ENCODE measurements around the gene SMIM29.
A peak's percentile ranks its signal among the peaks of the same experiment; 100 is the strongest.

The SMIM29 gene

DNA sequence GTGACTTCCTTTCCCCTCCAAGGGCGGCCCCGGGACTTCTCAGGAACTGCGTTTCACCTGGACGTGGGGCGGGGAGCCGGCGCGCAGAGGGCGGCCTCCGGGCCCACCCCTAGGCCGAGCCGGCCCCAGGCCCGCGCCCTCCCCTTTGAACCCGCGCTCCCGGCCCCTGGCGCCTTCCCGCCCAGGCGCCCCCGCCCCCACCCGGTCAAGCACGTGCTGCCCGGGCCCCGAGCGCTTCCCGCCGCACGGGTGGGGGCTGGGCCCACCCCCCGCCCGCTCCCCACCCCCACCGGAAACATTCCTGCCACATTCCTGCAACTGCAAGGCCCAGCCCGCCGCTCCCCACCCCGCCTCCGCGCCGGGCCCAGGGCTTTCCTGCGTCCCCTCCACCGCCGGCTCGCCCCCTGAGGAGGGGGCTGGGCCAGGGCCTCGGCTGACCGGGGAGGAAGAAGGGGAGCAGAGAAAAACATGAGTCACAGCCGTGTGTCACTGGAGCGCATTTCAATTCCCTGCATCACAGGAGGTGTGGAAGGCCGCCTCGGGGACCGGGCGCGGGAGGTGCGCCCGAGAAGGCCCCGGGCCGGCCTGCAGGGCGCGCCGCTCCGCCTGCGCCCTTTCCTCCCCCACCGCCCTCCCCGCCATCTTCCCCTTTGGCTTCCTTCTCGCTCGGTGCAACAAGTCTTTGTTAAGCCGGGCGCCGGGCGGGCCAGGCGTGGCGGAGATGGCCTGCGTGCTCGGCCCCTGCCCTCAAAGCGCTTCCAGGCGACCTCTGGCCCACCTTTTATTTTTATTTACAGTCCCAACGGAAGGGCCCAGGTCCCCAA lies 13.3 kb downstream of the SMIM29 start:
- peak; percentile 83 for DNase-seq
- peak overlapping the region; percentile 85 for H3K4me3 Mint-ChIP-seq
- peaks cover 5% of the 10 kb centered on the region for H3K36me3 Mint-ChIP-seq (ENCODE audit: low read depth)
- no peaks in the 10 kb centered on the region for H3K27me3 Mint-ChIP-seq (ENCODE audit: low read depth, poor library complexity)
- H3K4me1 Mint-ChIP-seq, result peaks cover 53% of the 10 kb centered on the region
- H3K9me3 Mint-ChIP-seq, result no peaks in the 10 kb centered on the region
- TF ChIP-seq, protein P1, sequence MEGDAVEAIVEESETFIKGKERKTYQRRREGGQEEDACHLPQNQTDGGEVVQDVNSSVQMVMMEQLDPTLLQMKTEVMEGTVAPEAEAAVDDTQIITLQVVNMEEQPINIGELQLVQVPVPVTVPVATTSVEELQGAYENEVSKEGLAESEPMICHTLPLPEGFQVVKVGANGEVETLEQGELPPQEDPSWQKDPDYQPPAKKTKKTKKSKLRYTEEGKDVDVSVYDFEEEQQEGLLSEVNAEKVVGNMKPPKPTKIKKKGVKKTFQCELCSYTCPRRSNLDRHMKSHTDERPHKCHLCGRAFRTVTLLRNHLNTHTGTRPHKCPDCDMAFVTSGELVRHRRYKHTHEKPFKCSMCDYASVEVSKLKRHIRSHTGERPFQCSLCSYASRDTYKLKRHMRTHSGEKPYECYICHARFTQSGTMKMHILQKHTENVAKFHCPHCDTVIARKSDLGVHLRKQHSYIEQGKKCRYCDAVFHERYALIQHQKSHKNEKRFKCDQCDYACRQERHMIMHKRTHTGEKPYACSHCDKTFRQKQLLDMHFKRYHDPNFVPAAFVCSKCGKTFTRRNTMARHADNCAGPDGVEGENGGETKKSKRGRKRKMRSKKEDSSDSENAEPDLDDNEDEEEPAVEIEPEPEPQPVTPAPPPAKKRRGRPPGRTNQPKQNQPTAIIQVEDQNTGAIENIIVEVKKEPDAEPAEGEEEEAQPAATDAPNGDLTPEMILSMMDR (IDR thresholded peaks at IDR 0.05), result no peak
- H3K27ac Mint-ChIP-seq, result peak overlapping the region; percentile 99

DNA sequence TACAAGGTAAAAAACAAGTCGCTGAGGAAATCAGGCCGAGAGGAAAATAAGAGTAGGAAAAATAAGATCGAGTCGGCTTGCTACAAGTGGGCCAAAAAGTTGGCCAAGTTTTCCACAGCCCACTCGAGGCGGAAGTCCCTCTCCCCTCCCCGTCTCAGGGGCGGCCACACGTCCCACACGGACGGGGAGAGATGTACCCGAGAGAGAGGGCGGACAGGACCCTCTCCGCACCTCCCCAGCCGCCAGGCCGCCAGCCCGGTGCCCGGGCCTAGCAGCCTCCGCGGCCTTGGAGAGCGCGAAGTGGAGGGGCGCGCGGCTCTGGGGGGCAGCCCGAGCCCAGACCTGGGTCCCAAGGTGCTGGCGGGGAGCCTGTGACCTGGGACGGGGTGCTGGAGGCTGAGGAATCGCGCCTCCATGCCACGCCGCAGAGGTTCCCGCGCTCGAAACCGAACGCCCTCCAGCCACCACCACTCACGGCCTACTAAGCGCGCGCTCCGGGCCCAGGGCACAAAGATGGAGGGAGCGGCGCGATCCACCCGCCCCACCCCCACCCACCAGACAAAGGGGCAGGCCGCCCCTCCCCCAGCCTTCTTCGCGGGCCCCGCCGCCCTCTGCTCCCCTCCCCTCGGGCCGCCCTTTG lies 14.0 kb downstream of the SMIM29 start:
- Mint-ChIP-seq H3K9me3 (no peaks in the 10 kb centered on the region), H3K36me3 (ENCODE audit: low read depth) (no peaks in the 10 kb centered on the region), H3K4me1 (peaks cover 52% of the 10 kb centered on the region), H3K27ac (peak overlapping the region; percentile 91), H3K4me3 (peak overlapping the region; percentile 51), H3K27me3 (ENCODE audit: low read depth, poor library complexity) (no peaks in the 10 kb centered on the region)
- no peak for DNase-seq
- TF ChIP-seq, protein P1 (IDR thresholded peaks at IDR 0.05), result no peak

DNA sequence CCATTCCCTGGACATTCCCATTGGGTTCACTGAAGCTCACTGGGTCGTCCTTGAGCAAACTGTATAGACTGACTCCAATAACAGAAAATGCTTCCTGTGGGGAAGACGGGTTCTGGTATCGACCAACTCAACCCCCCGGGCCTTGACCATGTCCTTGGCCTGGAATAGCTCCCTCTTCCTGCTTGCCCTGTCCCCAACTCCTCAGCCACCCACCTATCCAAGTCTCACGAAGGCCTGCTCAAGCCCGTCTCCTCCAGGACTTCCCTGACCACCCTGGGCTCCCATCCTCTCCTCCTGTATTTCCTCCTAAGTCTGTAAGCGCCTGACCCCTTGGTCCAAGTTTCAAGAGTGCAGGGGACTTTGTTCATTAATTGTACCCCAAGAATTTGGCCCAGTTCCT lies 14.9 kb downstream of the SMIM29 start:
- Mint-ChIP-seq H3K36me3 (ENCODE audit: low read depth) (no peaks in the 10 kb centered on the region), H3K27me3 (ENCODE audit: low read depth, poor library complexity) (peaks cover 5% of the 10 kb centered on the region), H3K4me1 (peaks cover 51% of the 10 kb centered on the region), H3K4me3 (peak overlapping the region; percentile 51), H3K9me3 (no peaks in the 10 kb centered on the region), H3K27ac (peak overlapping the region; percentile 91)
- TF ChIP-seq, protein P1 (IDR thresholded peaks at IDR 0.05), result no peak
- no peak for DNase-seq

DNA sequence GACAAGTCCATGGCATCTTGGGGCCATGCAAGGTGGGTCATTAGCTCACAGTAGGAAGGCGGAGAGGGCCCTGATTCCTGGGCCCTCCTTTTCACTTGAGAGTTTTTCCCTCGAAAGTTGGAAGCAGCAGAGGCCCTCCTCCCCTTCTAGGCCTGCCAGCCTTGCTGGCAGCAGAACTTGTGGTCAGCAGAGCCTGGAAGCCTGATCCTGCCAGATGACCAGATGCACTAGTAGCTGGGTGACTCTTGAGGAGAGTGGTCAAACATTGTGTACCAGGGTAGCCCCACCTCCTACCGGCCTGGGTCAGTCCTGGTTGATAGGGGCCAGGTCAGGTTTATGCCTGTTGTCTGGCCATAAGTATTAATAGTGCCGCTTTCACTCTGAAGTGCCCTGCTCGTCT lies 15.9 kb downstream of the SMIM29 start:
- no peak overlapping the region for H3K4me3 Mint-ChIP-seq
- no peaks in the 10 kb centered on the region for H3K36me3 Mint-ChIP-seq (ENCODE audit: low read depth)
- DNase-seq, result no peak
- H3K27me3 Mint-ChIP-seq (ENCODE audit: low read depth, poor library complexity), result peaks cover 5% of the 10 kb centered on the region
- peak overlapping the region; percentile 25 for H3K27ac Mint-ChIP-seq
- TF ChIP-seq, protein P1 (IDR thresholded peaks at IDR 0.05), result no peak
- H3K4me1 Mint-ChIP-seq, result peaks cover 46% of the 10 kb centered on the region
- no peaks in the 10 kb centered on the region for H3K9me3 Mint-ChIP-seq

DNA sequence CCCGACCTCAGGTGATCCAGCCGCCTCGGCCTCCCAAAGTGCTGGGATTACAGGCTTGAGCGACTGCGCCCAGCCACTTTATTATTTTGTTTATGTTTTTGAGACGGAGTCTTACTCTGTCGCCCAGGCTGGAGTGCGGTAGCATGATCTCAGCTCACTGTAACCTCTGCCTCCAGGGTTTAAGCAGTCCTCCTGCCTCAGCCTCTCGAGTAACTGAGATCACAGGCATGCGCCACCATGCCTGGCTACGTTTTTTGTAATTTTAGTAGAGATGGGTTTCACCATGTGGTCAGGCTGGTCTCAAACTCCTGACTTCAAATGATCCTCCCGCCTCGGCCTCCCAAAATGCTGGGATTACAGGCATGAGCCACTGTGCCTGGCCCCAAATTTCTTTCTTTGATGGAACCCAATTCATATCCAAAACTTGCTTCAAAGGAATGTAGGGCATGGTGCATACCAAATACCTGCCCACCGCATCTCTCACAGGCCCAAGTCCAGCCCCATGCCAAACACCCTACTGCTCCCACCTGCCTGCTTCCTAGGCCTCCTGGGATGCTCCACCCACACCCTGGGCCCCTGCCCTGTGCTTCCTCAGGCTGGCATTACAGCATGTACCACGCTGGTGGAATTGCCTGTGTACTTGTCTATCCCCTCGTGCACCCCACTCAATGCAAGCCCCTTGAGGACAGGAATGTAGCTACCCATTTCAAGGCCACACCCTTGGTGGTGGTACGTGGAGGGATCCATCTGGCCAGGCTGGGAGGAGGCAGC lies 17.1 kb downstream of the SMIM29 start:
- H3K9me3 Mint-ChIP-seq, result no peaks in the 10 kb centered on the region
- no peaks in the 10 kb centered on the region for H3K36me3 Mint-ChIP-seq (ENCODE audit: low read depth)
- no peak for DNase-seq
- H3K4me1 Mint-ChIP-seq, result peaks cover 58% of the 10 kb centered on the region
- peaks cover 6% of the 10 kb centered on the region for H3K27me3 Mint-ChIP-seq (ENCODE audit: low read depth, poor library complexity)
- H3K27ac Mint-ChIP-seq, result no peak overlapping the region
- TF ChIP-seq, protein P1 (IDR thresholded peaks at IDR 0.05), result no peak
- no peak overlapping the region for H3K4me3 Mint-ChIP-seq

Measured in nephron progenitor cell (in vitro differentiated cells).